GM18951 (cell line): ENCODE data around the gene MUC5B.

ENCODE experiments used
- POLR2A ChIP-seq: IDR thresholded peaks from 4 replicates; pipeline ENCODE4 v1.6.1; 2011; ENCODE audit warnings: mild to moderate bottlenecking; ENCODE audit not compliant: insufficient read length, insufficient read depth; ENCODE audit errors: extremely low read depth
- in situ Hi-C: fragments of 300-500 bp; cut with MboI; formaldehyde crosslinking; loops from one replicate; pipeline ENCODE4 v1.12.0; 2022; ENCODE audit warnings: low sequenced_read_pairs, mixed read lengths, inconsistent platforms; ENCODE audit not compliant: unreplicated experiment

Gene MUC5B

DNA sequence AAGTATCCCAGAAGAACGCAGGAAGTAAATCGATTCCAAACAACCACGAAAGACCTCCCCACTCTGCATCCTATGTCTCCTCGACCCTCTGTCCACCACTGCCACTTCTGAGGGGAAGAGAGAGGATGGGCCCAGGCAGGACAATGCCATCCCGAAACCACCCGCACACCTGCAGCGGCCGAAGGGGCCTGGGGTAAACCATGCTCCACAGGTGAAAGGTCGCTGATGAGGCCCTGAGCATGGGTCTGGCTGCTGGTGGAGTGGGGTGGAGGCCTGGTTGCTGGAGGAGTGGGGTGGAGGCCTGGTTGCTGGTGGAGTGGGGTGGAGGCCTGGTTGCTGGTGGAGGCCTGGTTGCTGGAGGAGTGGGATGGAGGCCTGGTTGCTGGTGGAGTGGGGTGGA, 73.4 kb downstream of the MUC5B start:
- TF ChIP-seq POLR2A: no peak
- in situ Hi-C loops: no loop called here

DNA sequence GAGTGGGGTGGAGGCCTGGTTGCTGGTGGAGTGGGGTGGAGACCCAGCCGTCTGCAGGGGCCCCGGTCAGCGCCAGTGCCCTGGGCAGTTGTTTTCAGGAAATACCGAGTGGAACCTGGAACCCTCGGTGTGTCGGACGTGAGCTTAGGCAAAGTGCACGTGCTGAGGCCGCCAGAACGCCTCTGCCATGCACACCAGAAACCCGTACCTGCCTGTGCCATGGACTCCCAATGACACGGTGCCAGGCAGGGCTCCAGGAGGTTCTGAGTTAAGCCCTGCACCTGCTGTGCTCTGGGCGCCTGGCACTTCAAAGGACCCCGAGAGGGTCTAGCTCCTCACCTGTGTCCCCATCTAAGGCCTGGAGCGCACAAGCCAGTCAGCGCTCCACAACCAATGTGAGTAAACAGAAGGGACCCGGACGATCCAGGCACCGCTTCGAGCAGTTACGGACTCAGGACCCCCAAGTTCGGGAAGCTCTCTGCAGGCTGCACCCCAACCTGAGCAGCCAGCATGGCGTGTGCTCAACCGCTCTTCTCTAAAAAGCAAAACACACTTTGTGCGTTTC, 74.2 kb downstream of the MUC5B start:
- in situ Hi-C loops: no loop called here
- no peak for TF ChIP-seq POLR2A

DNA sequence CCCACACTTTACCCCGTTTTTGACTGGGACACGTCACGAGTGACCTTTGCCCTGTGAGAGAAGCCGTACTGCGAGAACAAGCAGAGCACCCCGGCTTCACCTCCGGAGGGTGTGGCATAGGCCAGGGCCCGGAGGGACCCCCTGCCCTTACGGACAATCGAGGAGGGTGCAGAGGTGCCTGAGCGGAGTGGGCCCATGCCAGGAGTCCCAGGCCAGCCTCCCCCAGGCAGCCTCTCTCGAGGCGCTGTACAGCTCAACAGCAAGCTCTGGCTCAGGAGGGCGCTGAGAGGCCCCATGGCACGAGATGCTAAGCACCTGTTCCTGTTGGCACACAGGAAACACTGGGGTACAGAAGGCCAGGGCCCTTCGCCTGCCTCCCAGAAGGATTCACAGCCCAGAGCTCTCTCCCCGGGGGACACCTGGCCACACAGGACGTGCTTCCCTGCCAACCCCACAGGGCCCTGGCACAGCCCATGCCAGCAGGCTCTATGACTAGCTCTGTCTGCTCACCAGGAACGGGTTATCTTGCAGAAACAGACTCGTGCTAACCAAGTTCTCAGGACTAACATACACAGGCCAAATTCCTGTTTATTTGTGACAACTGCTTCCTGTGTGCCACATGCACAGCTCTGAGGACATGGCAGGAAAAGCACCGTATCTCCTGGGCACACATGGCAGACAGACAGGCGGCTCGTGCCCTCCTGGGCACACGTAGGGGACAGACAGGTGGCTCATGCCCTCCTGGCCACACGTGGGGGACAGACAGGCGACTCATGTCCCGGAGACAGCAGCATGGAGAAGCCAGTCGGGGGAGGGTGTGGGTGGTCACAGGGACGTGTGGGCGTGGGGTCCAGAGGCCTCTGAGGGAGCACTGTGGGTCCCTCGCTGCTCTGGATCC, 75.0 kb downstream of the MUC5B start:
- TF ChIP-seq POLR2A: no peak
- in situ Hi-C loops: no loop called here

DNA sequence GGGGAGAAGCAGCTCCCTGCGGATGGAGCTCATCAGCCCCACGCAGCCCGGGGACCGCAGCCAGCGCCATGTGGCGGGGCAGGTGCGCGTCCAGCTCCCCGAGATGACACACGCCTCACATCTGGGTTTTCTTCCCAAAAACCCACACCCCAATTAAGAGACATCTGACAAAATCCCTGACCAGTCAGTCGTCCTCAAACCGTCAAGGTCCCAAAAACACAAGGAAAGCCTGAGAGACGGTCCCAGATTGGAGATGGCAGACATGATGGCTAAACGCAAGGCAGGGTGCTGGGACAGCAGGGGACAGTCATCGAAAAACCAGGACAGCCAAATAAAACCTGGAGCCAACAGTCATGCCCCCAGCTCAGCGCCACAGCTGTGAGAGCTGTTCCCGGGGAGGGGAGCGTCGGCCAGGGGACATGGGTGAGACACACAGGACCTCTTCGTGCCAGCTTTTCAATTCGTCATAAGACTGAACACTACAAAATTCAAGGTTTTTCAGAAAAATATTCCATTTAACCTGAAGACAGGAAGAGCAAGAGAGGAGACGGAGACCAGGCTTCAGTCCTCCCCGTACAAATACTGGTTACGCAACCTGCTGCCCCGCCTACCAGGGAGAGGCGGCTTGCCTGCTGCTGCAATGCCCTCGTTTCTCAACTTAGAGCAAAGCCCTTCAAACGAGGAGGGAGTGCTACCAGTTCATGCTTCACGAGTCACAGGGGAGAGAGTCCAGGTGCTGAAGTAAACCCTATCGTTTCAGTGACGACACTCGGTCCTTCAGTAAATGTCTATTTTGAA, 76.0 kb downstream of the MUC5B start:
- no peak for TF ChIP-seq POLR2A
- in situ Hi-C loops: no loop called here

DNA sequence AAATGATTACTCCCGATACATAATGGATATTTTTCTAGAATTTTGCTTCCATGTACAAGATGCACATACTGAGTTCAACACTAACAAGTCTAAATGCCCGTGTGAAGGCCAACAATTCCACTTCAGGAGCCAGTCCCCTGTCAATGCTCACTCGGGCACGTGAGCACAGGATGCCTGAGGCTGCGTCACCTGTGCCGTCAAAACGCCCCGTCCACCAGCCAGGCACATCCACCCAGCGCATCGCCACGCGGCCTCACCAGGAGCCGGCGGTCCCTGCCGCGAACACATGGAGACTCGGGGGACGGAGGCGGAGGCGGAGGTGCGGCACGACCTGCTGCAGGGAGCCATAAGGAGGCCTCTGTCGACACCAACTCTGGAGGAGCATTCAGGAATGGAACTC, 76.8 kb downstream of the MUC5B start:
- in situ Hi-C loops: no loop called here

DNA sequence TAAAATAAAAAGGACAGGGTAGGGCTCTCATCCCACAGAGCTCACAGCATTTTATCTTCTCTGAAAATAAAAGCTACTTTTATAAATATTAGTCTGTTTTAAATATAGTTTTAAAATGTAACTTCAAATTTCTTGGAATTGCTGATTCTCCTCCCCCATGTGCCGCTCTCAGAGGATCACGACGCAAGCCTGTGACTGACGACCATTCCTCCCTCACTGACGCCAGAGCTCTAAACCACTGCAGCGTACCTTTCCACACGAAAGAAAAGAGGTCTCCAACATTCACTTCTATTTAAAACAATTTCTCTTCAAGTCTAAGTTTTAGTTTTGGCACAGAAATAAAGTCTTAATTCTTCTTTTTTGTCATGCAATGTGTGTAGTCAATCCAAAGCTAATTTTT, 77.3 kb downstream of the MUC5B start:
- TF ChIP-seq POLR2A: no peak
- in situ Hi-C loops: no loop called here

More for the DNA sequence above, 76.8 kb downstream of the MUC5B start:
- no peak for TF ChIP-seq POLR2A

DNA sequence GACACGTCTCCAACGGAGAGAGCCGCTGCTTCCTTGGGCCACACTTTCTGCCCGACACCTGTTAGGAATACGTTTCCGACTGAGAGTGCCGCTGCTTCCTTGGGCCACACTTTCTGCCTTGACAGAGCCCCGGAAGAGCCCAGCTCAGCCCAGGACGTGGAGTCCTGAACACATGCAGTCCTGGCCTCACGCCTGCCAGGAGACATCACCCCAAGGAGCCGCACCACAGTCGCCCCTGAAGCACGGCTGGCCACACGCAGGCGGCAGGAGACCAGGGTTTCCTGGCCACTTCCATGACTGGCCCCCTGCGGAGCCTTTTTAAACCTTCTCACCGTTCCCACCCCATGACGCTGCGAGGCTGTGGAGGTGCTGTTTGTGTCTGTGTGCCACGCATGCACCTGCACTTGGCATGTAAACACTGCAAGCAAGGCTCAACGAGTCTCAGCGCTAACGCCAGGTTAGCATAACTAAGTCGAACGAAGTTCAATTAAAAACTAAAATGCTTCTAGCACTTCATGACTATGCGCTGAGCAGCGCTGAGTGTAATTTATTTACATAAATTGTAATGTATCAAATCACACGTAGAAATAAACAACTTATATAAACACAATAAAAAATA, 77.8 kb downstream of the MUC5B start:
- no peak for TF ChIP-seq POLR2A
- in situ Hi-C loops: no loop called here

DNA sequence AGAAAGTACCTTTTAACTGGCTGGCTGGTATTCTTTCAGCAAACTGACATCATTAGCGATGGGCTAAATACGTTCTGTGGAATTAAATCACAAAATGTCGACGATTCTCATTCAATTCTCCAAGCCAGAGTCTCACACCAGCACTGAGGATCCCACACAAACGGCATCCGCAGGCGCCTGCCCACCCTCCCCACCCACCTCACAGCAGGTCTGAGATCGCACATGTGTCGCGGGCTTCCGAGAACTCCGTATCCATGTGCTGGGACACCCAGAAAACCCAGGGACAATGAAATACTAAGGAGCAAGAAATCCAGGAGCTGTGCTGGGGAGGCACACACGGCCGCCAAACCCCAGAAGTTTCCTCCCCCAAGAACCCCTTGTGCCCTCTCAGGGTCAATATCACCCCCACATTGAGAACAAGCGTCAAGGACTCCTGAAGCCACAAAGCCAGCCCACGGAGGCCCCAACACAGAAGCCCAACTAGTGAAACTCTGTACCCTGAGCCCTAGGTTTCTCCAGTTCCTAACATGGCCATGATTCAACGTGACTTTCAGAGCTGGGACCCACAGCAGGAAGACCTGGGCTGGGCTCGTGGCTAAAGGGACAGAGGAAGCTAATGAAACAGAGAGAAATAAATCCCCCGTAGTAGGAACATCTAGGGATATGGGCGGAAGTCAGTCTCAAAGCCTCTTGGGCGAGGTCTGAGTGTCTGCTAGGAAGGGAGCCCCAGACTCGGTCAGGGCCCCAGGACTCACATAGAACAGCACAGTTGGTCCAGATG, 78.5 kb downstream of the MUC5B start:
- no peak for TF ChIP-seq POLR2A
- in situ Hi-C loops: no loop called here

DNA sequence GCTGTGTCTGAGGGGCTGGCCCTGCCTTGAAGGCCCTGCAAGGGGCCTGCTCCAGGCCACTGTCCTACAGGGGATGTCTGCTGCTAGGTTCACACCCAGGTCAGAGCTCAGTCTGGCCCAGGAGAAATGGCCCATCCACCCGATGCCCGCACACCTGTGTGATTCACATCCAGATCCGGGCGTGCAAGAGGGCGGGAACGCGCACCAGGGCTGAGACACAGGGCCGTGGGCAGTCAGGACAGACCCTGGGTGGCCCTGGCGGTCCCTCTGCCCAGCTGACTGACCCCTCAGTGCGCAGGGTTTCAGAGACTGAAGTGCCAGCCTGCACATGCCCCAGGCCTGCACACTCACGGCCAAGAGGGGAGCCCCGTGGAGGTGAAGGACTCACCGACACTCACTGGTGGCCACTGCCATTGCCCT, 79.2 kb downstream of the MUC5B start:
- no peak for TF ChIP-seq POLR2A
- in situ Hi-C loops: no loop called here

DNA sequence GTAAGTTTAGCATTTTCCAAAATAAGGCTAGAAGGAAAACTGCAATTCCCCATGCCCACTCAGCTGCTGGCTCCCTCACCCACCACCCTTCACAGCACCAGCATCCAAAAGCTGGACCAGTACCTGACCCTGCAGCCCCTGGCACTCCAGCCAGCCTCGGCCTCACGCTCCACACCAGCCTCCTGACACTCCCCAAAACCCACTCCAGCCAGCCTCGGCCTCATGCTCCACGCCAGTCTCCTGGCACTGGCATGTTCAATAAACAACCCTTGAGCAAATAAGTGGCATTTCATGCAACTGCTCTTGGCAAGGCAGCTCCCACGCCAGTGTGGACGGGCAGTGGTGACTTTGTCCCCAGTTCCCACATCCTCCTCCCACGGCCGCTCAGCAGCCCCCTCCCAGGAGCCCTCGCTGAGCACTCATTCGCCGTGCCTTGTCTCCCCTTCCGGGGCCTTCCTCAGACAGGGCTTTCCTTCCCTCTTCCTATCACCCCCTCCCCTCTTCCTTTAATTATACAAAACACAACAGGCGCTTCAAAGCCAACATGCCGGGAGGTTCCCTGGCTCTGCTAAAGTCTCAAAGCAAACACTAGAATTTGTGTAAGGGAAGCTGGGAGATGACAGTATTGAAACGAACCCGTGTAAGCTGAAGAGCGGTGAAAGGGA, 79.7 kb downstream of the MUC5B start:
- TF ChIP-seq POLR2A: no peak
- in situ Hi-C loops: no loop called here

DNA sequence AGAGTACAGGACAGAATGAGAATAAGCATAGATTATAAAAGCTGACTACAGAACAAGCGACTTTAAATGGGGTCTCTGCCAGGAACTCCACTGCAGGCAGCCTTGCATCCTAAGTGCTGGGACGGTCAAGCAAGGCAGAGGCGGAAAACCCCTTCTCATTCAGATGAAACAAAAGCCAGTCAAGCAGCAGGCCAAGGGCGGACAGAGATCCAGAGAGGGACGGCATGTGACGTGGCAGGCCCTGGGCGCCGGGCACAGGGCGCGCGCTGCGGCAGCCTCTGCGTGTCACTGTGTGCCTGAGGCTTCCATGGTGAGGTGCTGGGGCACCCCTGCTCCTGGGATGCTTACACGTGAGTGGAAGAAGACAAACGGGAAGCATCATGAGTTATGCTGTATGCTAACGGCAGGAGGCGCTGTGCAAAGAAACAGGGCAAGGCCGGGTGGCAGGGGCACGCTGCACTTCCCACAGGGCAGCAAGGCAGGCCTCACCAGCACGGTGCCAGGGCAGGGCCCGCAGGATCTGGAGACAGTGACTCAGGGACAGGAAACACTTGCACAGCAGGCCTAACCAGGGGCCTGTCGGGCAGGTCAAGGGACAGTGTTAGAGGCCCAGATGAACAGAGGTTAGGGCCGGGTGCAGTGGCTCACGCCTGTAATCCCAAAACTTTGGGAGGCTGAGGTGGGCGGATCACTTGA, 80.4 kb downstream of the MUC5B start:
- in situ Hi-C loops: no loop called here
- TF ChIP-seq POLR2A: no peak
